HCT116 (cell line): Measurements from ENCODE around the gene CENATAC. TPM values are rescaled to one million over a fixed set of nuclear protein-coding genes. Genes with fewer than 3 reads are reported as not detected.

Source experiments
- ATAC-seq: fragments of 200-7000 bp; cut with Tn5 transposase; 2 replicates; pipeline ENCODE4 v1.9.1; 2020; ENCODE audit warnings: mild to moderate bottlenecking, moderate library complexity
- BruUV-seq: library from RNA; stranded (reverse); fragments of 400-500 nt; replicated peaks from 2 replicates; lab custom pipeline; 2021; lab: Mats Ljungman, UMichigan
- CTCF ChIA-PET: fragments of 300-600 bp; sonication (Branson Sonifier 250); formaldehyde crosslinking; loops from one replicate; lab custom pipeline; 2021; ENCODE audit warnings: antibody characterized with exemption; lab: Charles Lee
- POLR2A ChIA-PET: fragments of 300-600, 350-600 bp; sonication (Branson Sonifier 250); formaldehyde crosslinking; loops from one replicate; lab custom pipeline; 2021; ENCODE audit warnings: antibody characterized with exemption; lab: Charles Lee
- RAD21 ChIA-PET, 2 experiments: fragments of 300-600 bp; sonication (Branson Sonifier 250); formaldehyde crosslinking; loops; one replicate each; lab custom pipeline; 2023; ENCODE audit warnings: low total read pairs in 2 of 2; ENCODE audit not compliant: uncharacterized antibody in 2 of 2, unreplicated experiment in 2 of 2, low non-redundant PET in 1 of 2; lab: Charles Lee
- DNase-seq: peaks from one replicate; pipeline ENCODE4 v3.0.0-alpha.2; 2010; ENCODE audit warnings: low read depth, low spot score
- H2AFZ ChIP-seq: fragments of 200-600 bp; shearing (Covaris generic), sonication (generic); 2 replicates; pipeline ENCODE4 v1.6.1; 2017; ENCODE audit warnings: low read depth, mixed run types, mixed read lengths, antibody characterized with exemption, low read length; ENCODE audit not compliant: poor library complexity, severe bottlenecking
- H3K27ac ChIP-seq: 2 replicates; pipeline ENCODE4 v1.5.1; 2012; ENCODE audit warnings: low read depth, low read length
- H3K27me3 ChIP-seq: fragments of 200-600 bp; sonication (generic); 2 replicates; pipeline ENCODE4 v1.6.1; 2016; ENCODE audit warnings: mixed run types, low read length, mixed read lengths; ENCODE audit not compliant: insufficient read depth
- H3K36me3 ChIP-seq, 2 experiments: fragments of 200-500 bp in 1 of 2; fragments of 200-600 bp in 1 of 2; sonication (Bioruptor generic) in 1 of 2; sonication (generic) in 1 of 2; 2 replicates each; pipeline versions ENCODE4 v1.5.1 to v1.6.1; 2014 to 2016; ENCODE audit warnings: low read length in 2 of 2, inconsistent platforms in 1 of 2, mixed read lengths in 1 of 2, mixed run types in 1 of 2; ENCODE audit not compliant: insufficient read depth in 2 of 2, control insufficient read depth in 1 of 2
- H3K4me1 ChIP-seq, 2 experiments: fragments of 200-600 bp in 1 of 2; sonication (generic) in 1 of 2; 2 replicates each; pipeline versions ENCODE4 v1.5.1 to v1.6.1; 2012 to 2017; ENCODE audit warnings: low read length in 2 of 2, inconsistent platforms in 1 of 2, mild to moderate bottlenecking in 1 of 2, mixed read lengths in 1 of 2, mixed run types in 1 of 2, moderate library complexity in 1 of 2; ENCODE audit not compliant: insufficient read depth in 2 of 2, control insufficient read depth in 1 of 2
- H3K4me2 ChIP-seq: fragments of 200-600 bp; sonication (generic); 2 replicates; pipeline ENCODE4 v1.6.1; 2017; ENCODE audit warnings: mixed run types, low read length, mixed read lengths
- H3K4me3 ChIP-seq, 2 experiments: fragments of 200-600 bp in 1 of 2; sonication (generic) in 1 of 2; replicated peaks in 1 of 2; 2 replicates each; pipeline ENCODE4 v1.5.1; 2011 to 2016; ENCODE audit warnings: low read length in 2 of 2, control low read depth in 1 of 2, low read depth in 1 of 2, mild to moderate bottlenecking in 1 of 2, mixed read lengths in 1 of 2, mixed run types in 1 of 2
- H3K79me2 ChIP-seq: fragments of 200-600 bp; sonication (generic); 2 replicates; pipeline ENCODE4 v1.6.1; 2017; ENCODE audit warnings: mild to moderate bottlenecking, mixed run types, low read length, moderate library complexity, mixed read lengths; ENCODE audit not compliant: insufficient read depth
- H3K9ac ChIP-seq: fragments of 200-600 bp; sonication (generic); 2 replicates; pipeline ENCODE4 v1.6.1; 2016; ENCODE audit warnings: low read length, mixed read lengths
- H3K9me2 ChIP-seq: fragments of 200-600 bp; sonication (generic), shearing (Covaris generic); 2 replicates; pipeline ENCODE4 v1.6.1; 2017; ENCODE audit warnings: mixed run types, mild to moderate bottlenecking, moderate library complexity; ENCODE audit not compliant: insufficient read depth
- H3K9me3 ChIP-seq, 2 experiments: fragments of 200-500 bp in 1 of 2; fragments of 200-600 bp in 1 of 2; sonication (Bioruptor generic) in 1 of 2; sonication (generic) in 1 of 2; 2 replicates each; pipeline ENCODE4 v1.6.1; 2014 to 2017; ENCODE audit warnings: low read length in 2 of 2, mixed read lengths in 2 of 2, inconsistent platforms in 1 of 2, low read depth in 1 of 2, mild to moderate bottlenecking in 1 of 2, mixed run types in 1 of 2, moderate library complexity in 1 of 2; ENCODE audit not compliant: control insufficient read depth in 1 of 2, insufficient read depth in 1 of 2
- H4K20me1 ChIP-seq: fragments of 200-600 bp; sonication (generic), shearing (Covaris generic); 2 replicates; pipeline ENCODE4 v1.6.1; 2017; ENCODE audit warnings: mixed run types, mild to moderate bottlenecking, moderate library complexity; ENCODE audit not compliant: insufficient read depth
- CEBPB ChIP-seq: IDR thresholded peaks from 2 replicates; pipeline ENCODE4 v1.6.1; 2012; ENCODE audit warnings: low read depth
- EGR1 ChIP-seq: IDR thresholded peaks from 2 replicates; pipeline ENCODE4 v1.6.1; 2012; ENCODE audit warnings: low read depth
- ELF1 ChIP-seq: IDR thresholded peaks from 2 replicates; pipeline ENCODE4 v1.6.1; 2012; ENCODE audit warnings: low read depth, borderline replicate concordance
- EZH2 ChIP-seq: fragments of 200-600 bp; sonication (generic); IDR thresholded peaks from 2 replicates; pipeline ENCODE4 v1.6.1; 2017; ENCODE audit warnings: antibody characterized with exemption, mixed run types
- JUND ChIP-seq: IDR thresholded peaks from 2 replicates; pipeline ENCODE4 v1.6.1; 2012
- POLR2A ChIP-seq: IDR thresholded peaks from 2 replicates; pipeline ENCODE4 v1.7.0; 2011; ENCODE audit warnings: borderline replicate concordance; ENCODE audit not compliant: insufficient read depth, insufficient read length; ENCODE audit errors: extremely low read depth
- POLR2AphosphoS5 ChIP-seq: IDR thresholded peaks from 2 replicates; pipeline ENCODE4 v1.6.1; 2011; ENCODE audit warnings: mild to moderate bottlenecking, low read depth, low read length, moderate library complexity
- SP1 ChIP-seq: IDR thresholded peaks from 2 replicates; pipeline ENCODE4 v1.6.1; 2012; ENCODE audit warnings: low read depth
- SRF ChIP-seq: IDR thresholded peaks from 2 replicates; pipeline ENCODE4 v1.6.1; 2012; ENCODE audit warnings: low read depth
- YY1 ChIP-seq: IDR thresholded peaks from 2 replicates; pipeline ENCODE4 v1.6.1; 2011; ENCODE audit warnings: low read length, low read depth, moderate library complexity, mild to moderate bottlenecking; ENCODE audit not compliant: insufficient replicate concordance; ENCODE audit errors: extremely low read depth
- intact Hi-C: fragments of 100-400 bp; cut with micrococcal nuclease; formaldehyde crosslinking; loops from 2 replicates; pipeline ENCODE4 v1.10.0; 2022
- total RNA-seq: library from RNA; stranded (reverse); gene quantifications from one replicate; pipeline ENCODE4 v1.2.1, GENCODE V29; 2021; ENCODE audit not compliant: unreplicated experiment
- TF ChIP-seq, protein P1 (sequence below): IDR thresholded peaks from 2 replicates; pipeline ENCODE4 v1.6.1; 2012
- TF ChIP-seq, protein P2 (sequence below): IDR thresholded peaks from 2 replicates; pipeline ENCODE4 v1.6.1; 2012

Gene CENATAC
- total RNA-seq, 1 experiment from 2014 or later, result 28.9 TPM

GRCh38 chr11:118975771-118976709 is 21.9 kb upstream of the CENATAC start:
- no peak overlapping the region for H3K4me2 ChIP-seq
- ChIA-PET RAD21 (no interaction called here), POLR2A (no interaction called here), CTCF (no interaction called here)
- no peak for TF ChIP-seq POLR2AphosphoS5
- no peak for TF ChIP-seq POLR2A
- TF ChIP-seq, protein P1, sequence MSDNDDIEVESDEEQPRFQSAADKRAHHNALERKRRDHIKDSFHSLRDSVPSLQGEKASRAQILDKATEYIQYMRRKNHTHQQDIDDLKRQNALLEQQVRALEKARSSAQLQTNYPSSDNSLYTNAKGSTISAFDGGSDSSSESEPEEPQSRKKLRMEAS, result no peak
- TF ChIP-seq SRF, result no peak
- TF ChIP-seq ELF1, result no peak
- no peak for TF ChIP-seq YY1
- TF ChIP-seq, protein P2, sequence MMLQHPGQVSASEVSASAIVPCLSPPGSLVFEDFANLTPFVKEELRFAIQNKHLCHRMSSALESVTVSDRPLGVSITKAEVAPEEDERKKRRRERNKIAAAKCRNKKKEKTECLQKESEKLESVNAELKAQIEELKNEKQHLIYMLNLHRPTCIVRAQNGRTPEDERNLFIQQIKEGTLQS, result no peak
- TF ChIP-seq EGR1, result no peak
- TF ChIP-seq EZH2, result no peak
- H3K27ac ChIP-seq, result no peak overlapping the region
- DNase-seq (no peak), ATAC-seq (no peak)
- H3K9me3 ChIP-seq, result no peaks in the 10 kb centered on the region
- no peak overlapping the region for H3K4me3 ChIP-seq
- no peaks in the 10 kb centered on the region for H3K9me2 ChIP-seq
- no peak overlapping the region for H2AFZ ChIP-seq
- no peaks in the 10 kb centered on the region for H3K4me1 ChIP-seq
- no peaks in the 10 kb centered on the region for H3K79me2 ChIP-seq
- no peaks in the 10 kb centered on the region for H3K36me3 ChIP-seq
- no peak overlapping the region for H3K9ac ChIP-seq
- no peaks in the 10 kb centered on the region for H3K27me3 ChIP-seq
- no peaks in the 10 kb centered on the region for H4K20me1 ChIP-seq
- intact Hi-C loops, result no loop called here
- no TSS peak for BruUV-seq

DNA sequence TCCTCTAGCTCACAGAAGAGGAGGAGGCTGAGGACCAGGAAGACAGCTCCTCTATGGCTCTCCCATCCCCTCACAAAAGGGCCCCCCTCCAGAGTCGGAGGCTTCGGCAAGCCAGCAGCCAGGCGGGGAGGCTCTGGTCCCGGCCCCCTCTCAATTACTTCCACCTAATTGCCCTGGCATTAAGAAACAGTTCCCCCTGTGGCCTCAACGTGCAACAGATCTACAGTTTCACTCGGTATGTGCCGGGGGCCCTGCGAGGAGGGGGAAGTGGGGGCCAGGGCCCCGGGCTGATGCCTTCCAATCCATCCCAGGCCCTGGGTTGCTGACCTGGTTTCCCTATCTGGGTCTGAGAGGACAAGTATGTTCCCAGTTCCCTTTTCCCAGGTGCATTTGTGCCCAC is 18.5 kb upstream of the CENATAC start:
- ChIA-PET CTCF (no interaction called here), RAD21 (no interaction called here)
- no peaks in the 10 kb centered on the region for H3K27me3 ChIP-seq
- no peak overlapping the region for H3K4me3 ChIP-seq
- DNase-seq, result no peak
- no peaks in the 10 kb centered on the region for H3K4me1 ChIP-seq
- no TSS peak for BruUV-seq
- H3K4me2 ChIP-seq, result no peak overlapping the region
- H3K9ac ChIP-seq, result no peak overlapping the region
- no peak overlapping the region for H3K27ac ChIP-seq
- no peaks in the 10 kb centered on the region for H3K9me3 ChIP-seq
- TF ChIP-seq POLR2AphosphoS5, result no peak
- TF ChIP-seq SP1, result no peak
- no peak for TF ChIP-seq CEBPB
- no peak for TF ChIP-seq JUND
- TF ChIP-seq, all 23 proteins: peak for 0
- Histone ChIP-seq H3K9me2 (no peaks in the 10 kb centered on the region), H4K20me1 (no peaks in the 10 kb centered on the region), H2AFZ (no peak overlapping the region), H3K36me3 (no peaks in the 10 kb centered on the region), H3K79me2 (no peaks in the 10 kb centered on the region)
- POLR2A ChIA-PET, result no interaction called here
- ATAC-seq, result peak; percentile 34; the same call in 1 of the 2 replicates
- intact Hi-C loops, result no loop called here
